ENCODE results near the gene MTA1.

Gene MTA1

DNA sequence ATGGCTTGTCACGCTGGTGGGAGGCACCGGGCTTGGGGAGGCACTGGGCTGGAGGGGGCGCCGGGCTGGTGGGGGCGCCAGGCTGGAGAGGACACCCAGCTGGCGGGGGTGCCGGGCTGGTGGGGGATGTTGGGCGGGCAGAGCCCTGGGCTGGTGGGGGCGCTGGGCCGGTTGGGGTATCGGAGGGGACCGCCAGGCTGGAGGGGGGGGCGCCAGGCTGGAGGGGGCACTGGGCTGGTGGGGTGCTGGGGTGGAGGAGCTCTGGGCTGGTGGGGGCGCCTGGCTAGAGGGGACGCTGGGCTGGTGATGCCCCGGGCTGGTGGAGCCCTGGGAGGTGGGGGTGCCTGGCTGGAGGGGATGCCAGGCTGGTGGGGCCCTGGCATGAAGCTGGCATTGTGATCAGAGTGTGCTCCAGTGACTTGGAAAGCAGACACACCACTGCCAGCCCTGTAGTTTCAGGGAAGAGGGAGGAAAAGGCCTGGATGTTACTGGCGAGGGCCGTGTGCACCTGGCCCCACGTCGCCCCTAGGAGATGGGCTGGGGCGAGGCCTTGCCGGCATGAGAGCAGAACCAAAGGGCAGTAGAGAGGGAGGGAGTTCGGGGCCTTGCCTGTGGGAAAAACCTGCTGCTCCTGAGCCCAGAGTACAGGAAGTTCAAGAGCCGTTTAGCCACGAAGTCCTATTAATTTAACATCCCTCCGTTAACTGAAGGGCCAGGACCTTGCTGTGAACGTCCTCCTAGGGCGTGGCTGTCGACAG lies 84.5 kb downstream of the MTA1 start:
- no peak overlapping the region for H3K4me3 ChIP-seq (ENCODE audit: control insufficient read depth, low read depth, low read length)
- no peak for DNase-seq (ENCODE audit: low read depth)
- TF ChIP-seq, protein P1, sequence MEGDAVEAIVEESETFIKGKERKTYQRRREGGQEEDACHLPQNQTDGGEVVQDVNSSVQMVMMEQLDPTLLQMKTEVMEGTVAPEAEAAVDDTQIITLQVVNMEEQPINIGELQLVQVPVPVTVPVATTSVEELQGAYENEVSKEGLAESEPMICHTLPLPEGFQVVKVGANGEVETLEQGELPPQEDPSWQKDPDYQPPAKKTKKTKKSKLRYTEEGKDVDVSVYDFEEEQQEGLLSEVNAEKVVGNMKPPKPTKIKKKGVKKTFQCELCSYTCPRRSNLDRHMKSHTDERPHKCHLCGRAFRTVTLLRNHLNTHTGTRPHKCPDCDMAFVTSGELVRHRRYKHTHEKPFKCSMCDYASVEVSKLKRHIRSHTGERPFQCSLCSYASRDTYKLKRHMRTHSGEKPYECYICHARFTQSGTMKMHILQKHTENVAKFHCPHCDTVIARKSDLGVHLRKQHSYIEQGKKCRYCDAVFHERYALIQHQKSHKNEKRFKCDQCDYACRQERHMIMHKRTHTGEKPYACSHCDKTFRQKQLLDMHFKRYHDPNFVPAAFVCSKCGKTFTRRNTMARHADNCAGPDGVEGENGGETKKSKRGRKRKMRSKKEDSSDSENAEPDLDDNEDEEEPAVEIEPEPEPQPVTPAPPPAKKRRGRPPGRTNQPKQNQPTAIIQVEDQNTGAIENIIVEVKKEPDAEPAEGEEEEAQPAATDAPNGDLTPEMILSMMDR (IDR thresholded peaks at IDR 0.05; ENCODE audit: control insufficient read depth, insufficient read depth, low read depth, low read length, missing control alignments), result no peak

DNA sequence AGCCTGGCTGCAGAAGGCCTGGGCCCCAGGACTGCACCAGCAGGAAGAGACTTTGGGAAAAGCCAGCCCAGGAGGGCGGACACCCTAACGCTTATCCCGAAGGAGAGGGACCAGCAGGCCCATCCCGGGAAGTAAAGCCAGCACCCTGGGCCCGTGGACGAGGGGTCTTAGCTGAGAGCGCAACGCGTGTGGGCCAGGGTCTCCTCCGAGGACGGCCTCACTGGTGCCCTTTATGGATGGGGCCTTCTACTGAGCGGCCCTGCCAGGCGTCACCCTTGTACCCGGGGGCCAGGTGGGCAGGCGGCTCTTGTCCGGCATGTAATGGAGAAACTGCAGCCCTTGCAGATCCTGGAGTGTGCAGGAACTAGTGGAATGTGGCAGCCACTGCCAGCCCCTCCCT lies 85.5 kb downstream of the MTA1 start:
- H3K4me3 ChIP-seq (ENCODE audit: control insufficient read depth, low read depth, low read length), result no peak overlapping the region
- TF ChIP-seq, protein P1 (IDR thresholded peaks at IDR 0.05; ENCODE audit: control insufficient read depth, insufficient read depth, low read depth, low read length, missing control alignments), result no peak
- no peak for DNase-seq (ENCODE audit: low read depth)

DNA sequence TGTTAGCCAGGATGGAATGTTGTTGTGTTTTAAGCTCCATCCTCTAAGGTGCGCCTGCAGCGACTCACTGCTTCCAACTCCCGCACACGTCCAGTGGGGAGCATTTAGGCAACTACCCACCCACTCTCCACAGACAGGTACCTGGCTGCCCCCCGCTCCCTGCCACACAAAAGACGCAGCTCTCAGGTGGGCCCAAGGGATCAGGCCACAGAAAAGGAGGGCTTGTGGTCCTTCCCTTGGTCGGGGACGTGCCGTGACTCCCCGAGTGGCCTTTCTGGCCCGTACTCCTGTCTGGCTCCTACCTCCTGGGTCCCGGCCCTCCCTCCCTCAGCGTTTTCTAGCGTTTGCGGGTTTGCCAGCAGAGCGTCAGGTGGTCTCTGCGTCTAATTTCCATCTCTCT lies 87.6 kb downstream of the MTA1 start:
- H3K4me3 ChIP-seq (ENCODE audit: control insufficient read depth, low read depth, low read length), result no peak overlapping the region
- TF ChIP-seq, protein P1 (IDR thresholded peaks at IDR 0.05; ENCODE audit: control insufficient read depth, insufficient read depth, low read depth, low read length, missing control alignments), result no peak
- DNase-seq (ENCODE audit: low read depth), result no peak

DNA sequence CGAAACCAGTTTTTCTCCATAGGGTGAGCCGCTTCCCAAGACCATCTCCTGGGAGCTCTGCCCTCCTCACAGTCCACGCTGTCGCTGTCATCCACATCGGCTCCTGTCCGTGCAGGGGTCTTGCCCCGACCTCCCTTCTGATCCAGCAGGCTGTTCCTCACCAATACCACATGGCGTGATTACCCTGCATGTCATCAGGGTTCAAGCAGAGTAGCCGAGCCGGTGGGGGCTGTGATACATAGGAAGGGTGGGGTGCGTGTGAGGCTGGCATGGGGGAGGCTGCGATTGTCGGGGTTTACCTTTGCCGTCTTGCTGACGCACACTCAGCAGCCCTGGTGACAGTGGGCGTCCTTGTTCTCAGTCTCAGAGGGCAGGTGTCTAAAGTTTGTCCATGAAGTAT lies 88.4 kb downstream of the MTA1 start:
- no peak overlapping the region for H3K4me3 ChIP-seq (ENCODE audit: control insufficient read depth, low read depth, low read length)
- TF ChIP-seq, protein P1 (IDR thresholded peaks at IDR 0.05; ENCODE audit: control insufficient read depth, insufficient read depth, low read depth, low read length, missing control alignments), result no peak
- no peak for DNase-seq (ENCODE audit: low read depth)

DNA sequence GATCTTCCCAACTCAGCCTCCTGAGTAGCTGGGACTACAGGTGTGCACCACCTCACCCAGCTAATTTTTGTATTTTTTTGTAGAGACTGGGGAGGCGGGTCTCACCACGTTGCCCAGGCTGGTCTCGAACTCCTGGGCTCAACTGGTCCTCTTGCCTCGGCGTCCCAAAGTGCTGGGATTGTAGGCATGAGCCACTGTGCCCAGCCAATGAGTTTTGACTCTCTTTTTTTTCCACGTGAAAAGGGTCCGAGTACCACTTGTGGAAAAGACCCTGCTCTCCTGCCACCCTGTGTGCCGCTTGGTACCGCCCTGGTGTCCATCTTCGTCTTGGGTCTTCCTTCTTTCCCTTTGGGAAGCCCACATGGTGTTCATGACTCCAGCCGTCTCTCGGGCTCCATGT lies 89.0 kb downstream of the MTA1 start:
- DNase-seq (ENCODE audit: low read depth), result no peak
- H3K4me3 ChIP-seq (ENCODE audit: control insufficient read depth, low read depth, low read length), result no peak overlapping the region
- TF ChIP-seq, protein P1 (IDR thresholded peaks at IDR 0.05; ENCODE audit: control insufficient read depth, insufficient read depth, low read depth, low read length, missing control alignments), result no peak

GRCh38 chr14:105517096-105517495 lies 97.5 kb downstream of the MTA1 start:
- DNase-seq (ENCODE audit: low read depth), result no peak
- TF ChIP-seq, protein P1 (IDR thresholded peaks at IDR 0.05; ENCODE audit: control insufficient read depth, insufficient read depth, low read depth, low read length, missing control alignments), result no peak
- no peak overlapping the region for H3K4me3 ChIP-seq (ENCODE audit: control insufficient read depth, low read depth, low read length)
